Pulmonary artery endothelial cell (primary cell): Measurements from ENCODE around the gene FILIP1. TPM values are rescaled to one million over a fixed set of nuclear protein-coding genes. Genes with fewer than 3 reads are reported as not detected.

Experiments
- DNase-seq: peaks from one replicate; pipeline ENCODE4 v3.0.0-alpha.2; 2011; ENCODE audit warnings: low read depth, low spot score
- total RNA-seq: library from RNA; depleted of rRNA; stranded (reverse); fragments of >200 nt; gene quantifications from 2 replicates; pipeline ENCODE4 v1.2.3, GENCODE V29; 2014

The FILIP1 gene
- total RNA-seq, 1 donor from 2014 or later = 2.3 TPM

GRCh38 chr6:75495011-75495410 lies 1.4 kb upstream of the FILIP1 start:
- no peak for DNase-seq

GRCh38 chr6:75494290-75494689 lies 690 bp upstream of the FILIP1 start:
- no peak for DNase-seq

GRCh38 chr6:75492386-75493153 lies 1.0 kb downstream of the FILIP1 start:
- DNase-seq = no peak

- no peak for DNase-seq
These were observed 2.3 kb downstream of the FILIP1 start for GRCh38 chr6:75491291-75491690.

- no peak for DNase-seq
These were observed 2.9 kb downstream of the FILIP1 start for GRCh38 chr6:75490706-75491105.

GRCh38 chr6:75489025-75489424 lies 4.6 kb downstream of the FILIP1 start:
- no peak for DNase-seq

- no peak for DNase-seq
These were observed 5.6 kb downstream of the FILIP1 start for GRCh38 chr6:75488033-75488432.

- DNase-seq = no peak
These were observed 6.6 kb downstream of the FILIP1 start for GRCh38 chr6:75486850-75487518.

- DNase-seq = no peak
These were observed 9.1 kb downstream of the FILIP1 start for GRCh38 chr6:75484535-75484934.

- DNase-seq = peak; percentile 76
These were observed 10.3 kb downstream of the FILIP1 start for GRCh38 chr6:75483136-75483952.

- DNase-seq = no peak
These were observed 11.5 kb downstream of the FILIP1 start for GRCh38 chr6:75481936-75482593.

- DNase-seq = no peak
These were observed 12.2 kb downstream of the FILIP1 start for GRCh38 chr6:75481394-75481793.

- DNase-seq = no peak
These were observed 13.2 kb downstream of the FILIP1 start for GRCh38 chr6:75480425-75480824.

GRCh38 chr6:75479712-75480111 lies 13.9 kb downstream of the FILIP1 start:
- DNase-seq = no peak

GRCh38 chr6:75478929-75479328 lies 14.7 kb downstream of the FILIP1 start:
- peak; percentile 44 for DNase-seq

- no peak for DNase-seq
These were observed 20.7 kb downstream of the FILIP1 start for GRCh38 chr6:75472885-75473284.

GRCh38 chr6:75467966-75468365 lies 25.6 kb downstream of the FILIP1 start:
- DNase-seq = no peak

GRCh38 chr6:75467284-75467683 lies 26.3 kb downstream of the FILIP1 start:
- no peak for DNase-seq

GRCh38 chr6:75466636-75467035 lies 27.0 kb downstream of the FILIP1 start:
- no peak for DNase-seq

- no peak for DNase-seq
These were observed 29.7 kb downstream of the FILIP1 start for GRCh38 chr6:75463908-75464307.

- no peak for DNase-seq
These were observed 30.5 kb downstream of the FILIP1 start for GRCh38 chr6:75463061-75463460.

GRCh38 chr6:75460681-75461080 lies 32.9 kb downstream of the FILIP1 start:
- no peak for DNase-seq
